Measurements from ENCODE around the gene VSX2.

DNA sequence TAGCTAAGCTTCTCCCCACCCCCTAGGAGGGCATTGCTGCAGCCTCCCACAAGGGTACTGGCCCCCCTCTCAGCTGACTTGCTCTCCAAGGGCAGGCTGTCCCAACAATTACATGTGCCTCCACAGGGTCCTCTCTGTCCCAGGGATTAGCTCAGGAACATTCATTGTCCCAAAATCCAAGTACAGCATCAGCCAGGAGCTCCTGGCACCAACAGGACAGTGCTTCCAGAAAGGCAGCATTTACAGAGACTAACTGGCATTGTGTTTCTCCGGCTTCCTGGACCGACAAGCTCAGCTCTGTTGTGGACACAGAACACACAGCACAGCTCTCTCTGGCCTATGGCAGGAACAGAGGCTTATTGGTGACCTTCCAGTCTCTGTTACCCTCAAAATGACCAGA lies 41.8 kb downstream of the VSX2 start:
- TF ChIP-seq, protein P1, sequence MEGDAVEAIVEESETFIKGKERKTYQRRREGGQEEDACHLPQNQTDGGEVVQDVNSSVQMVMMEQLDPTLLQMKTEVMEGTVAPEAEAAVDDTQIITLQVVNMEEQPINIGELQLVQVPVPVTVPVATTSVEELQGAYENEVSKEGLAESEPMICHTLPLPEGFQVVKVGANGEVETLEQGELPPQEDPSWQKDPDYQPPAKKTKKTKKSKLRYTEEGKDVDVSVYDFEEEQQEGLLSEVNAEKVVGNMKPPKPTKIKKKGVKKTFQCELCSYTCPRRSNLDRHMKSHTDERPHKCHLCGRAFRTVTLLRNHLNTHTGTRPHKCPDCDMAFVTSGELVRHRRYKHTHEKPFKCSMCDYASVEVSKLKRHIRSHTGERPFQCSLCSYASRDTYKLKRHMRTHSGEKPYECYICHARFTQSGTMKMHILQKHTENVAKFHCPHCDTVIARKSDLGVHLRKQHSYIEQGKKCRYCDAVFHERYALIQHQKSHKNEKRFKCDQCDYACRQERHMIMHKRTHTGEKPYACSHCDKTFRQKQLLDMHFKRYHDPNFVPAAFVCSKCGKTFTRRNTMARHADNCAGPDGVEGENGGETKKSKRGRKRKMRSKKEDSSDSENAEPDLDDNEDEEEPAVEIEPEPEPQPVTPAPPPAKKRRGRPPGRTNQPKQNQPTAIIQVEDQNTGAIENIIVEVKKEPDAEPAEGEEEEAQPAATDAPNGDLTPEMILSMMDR (conservative IDR thresholded peaks at IDR 0.05 in 1 of 2, IDR thresholded peaks at IDR 0.05 in 1 of 2; ENCODE audit: low read depth in 1 of 2, low read length in 2 of 2) = no peak
- TF ChIP-seq EZH2 (IDR thresholded peaks at IDR 0.05; ENCODE audit: low read length, missing control alignments) = no peak
